Measurements from ENCODE around the gene CYP17A1. TPM values are rescaled to one million over a fixed set of nuclear protein-coding genes. Genes with fewer than 3 reads are reported as not detected.
"Not testable (repeated sequence)": the region's sequence is repeated elsewhere in the genome, so short reads cannot be mapped to it uniquely, and the experiment has no call there.

Gene CYP17A1
- total and polyA plus RNA-seq, 4 donors, result 0.44 to 0.79 (median 0.65) TPM

DNA sequence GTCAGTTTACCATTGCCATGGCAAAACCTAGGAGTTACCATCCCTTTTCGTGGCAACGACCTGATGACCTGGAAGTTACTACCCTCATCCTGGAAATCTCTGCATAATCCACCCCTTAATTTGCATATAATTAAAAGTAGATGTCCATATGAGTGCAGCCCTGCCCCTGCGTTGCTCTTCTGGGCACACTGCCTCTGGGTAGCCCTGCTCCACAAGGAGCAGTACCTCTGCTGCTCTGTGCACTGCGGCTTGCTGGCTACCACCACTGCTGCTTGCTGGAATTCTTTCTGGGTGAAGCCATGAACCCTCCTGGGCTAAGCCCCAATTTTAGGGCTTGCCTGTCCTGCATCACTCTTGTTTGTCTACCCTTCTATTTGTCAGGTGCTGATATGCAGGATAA is 12.5 kb downstream of the CYP17A1 start:
- 96% methylated on average over 4 of the region's 4 CpGs for WGBS (ENCODE audit: insufficient coverage)
- H3K9me3 ChIP-seq (ENCODE audit: control insufficient read depth, insufficient read depth, low read length), result no peaks in the 10 kb centered on the region
- no peaks in the 10 kb centered on the region for H3K4me1 ChIP-seq (ENCODE audit: control insufficient read depth, insufficient read depth, low read length)
- H3K27me3 ChIP-seq (ENCODE audit: control insufficient read depth, insufficient read depth, low read length), result no peaks in the 10 kb centered on the region
- no peak overlapping the region for H3K27ac ChIP-seq (ENCODE audit: low read depth, low read length)
- peaks cover 3% of the 10 kb centered on the region for H3K36me3 ChIP-seq (ENCODE audit: control insufficient read depth, insufficient read depth, low read length)
- DNase-seq (ENCODE audit: low read depth in 4 of 6, low spot score in 6 of 6), result no peak
- no peak overlapping the region for H3K4me3 ChIP-seq (ENCODE audit: low read depth, low read length)

DNA sequence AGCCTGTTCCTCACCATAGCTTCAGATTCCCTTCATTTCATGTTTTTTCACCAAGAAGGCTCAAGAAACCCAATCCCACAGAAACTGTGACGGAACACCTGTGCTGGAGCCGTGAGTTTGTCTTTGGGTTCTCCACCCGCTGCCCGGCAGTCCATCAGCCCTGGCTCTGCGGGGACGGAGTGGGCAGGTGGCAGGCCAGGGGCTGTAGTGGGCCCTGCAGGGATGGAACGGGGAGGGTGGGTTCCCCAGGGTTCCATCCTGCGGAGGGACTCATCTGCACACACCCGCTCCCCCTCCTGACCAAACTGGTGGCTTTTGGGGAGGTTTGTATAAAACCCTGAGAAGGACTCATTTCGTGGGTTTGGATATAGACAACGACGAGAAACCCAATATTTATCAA is 15.0 kb downstream of the CYP17A1 start:
- Histone ChIP-seq H3K4me1 (ENCODE audit: control insufficient read depth, insufficient read depth, low read length) (peaks cover 3% of the 10 kb centered on the region), H3K9me3 (ENCODE audit: control insufficient read depth, insufficient read depth, low read length) (no peaks in the 10 kb centered on the region), H3K4me3 (ENCODE audit: low read depth, low read length) (no peak overlapping the region), H3K36me3 (ENCODE audit: control insufficient read depth, insufficient read depth, low read length) (peaks cover 3% of the 10 kb centered on the region), H3K27me3 (ENCODE audit: control insufficient read depth, insufficient read depth, low read length) (no peaks in the 10 kb centered on the region), H3K27ac (ENCODE audit: low read depth, low read length) (no peak overlapping the region)
- no peak for DNase-seq (ENCODE audit: low read depth in 4 of 6, low spot score in 6 of 6)
- 97% methylated on average over 8 of the region's 12 CpGs for WGBS (ENCODE audit: insufficient coverage)

DNA sequence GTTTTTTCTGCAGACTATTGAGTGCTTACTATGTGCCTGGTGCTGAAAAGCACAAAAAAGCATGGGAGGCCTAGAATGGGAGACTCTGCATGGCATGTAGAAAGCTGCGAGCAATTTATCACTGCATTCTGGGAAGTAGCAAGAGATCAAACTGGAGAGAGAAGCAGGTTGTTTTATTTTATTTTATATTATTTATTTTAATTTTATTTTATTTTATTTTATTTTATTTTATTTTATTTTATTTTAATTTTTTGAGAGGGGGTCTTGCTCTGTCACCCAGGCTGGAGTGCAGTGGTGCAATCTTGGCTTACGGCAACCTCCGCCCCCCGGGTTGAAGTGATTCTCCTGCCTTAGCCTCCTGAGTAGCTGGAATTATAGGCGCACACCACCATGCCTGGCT is 17.2 kb downstream of the CYP17A1 start:
- not testable (repeated sequence) for H3K4me3 ChIP-seq (ENCODE audit: low read depth, low read length); DNase-seq (ENCODE audit: low read depth in 4 of 6, low spot score in 6 of 6); H3K9me3 ChIP-seq (ENCODE audit: control insufficient read depth, insufficient read depth, low read length); H3K27me3 ChIP-seq (ENCODE audit: control insufficient read depth, insufficient read depth, low read length); H3K27ac ChIP-seq (ENCODE audit: low read depth, low read length)
- peaks cover 13% of the 10 kb centered on the region for H3K36me3 ChIP-seq (ENCODE audit: control insufficient read depth, insufficient read depth, low read length)
- peaks cover 12% of the 10 kb centered on the region for H3K4me1 ChIP-seq (ENCODE audit: control insufficient read depth, insufficient read depth, low read length)
- 100% methylated on average over 3 of the region's 5 CpGs for WGBS (ENCODE audit: insufficient coverage)

DNA sequence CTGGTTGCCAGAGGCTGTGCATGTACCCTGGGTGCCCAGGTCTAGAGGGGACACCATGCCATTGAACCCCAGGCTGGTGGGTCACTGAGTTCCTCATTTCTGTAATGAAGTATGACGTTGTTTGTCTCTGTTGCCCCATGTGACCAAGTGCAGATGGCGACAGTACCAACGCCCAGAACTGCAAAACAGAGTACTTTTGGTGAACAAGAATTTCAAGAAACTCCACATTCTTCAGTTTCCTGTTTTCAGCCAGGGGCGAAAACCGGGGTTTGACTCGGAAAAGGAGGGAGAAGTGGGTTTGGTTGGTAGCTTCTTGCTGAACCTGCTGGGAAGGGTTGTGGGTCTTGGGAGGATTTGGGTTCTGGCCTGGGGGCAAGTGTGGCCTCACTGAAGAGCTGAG is 18.2 kb downstream of the CYP17A1 start:
- H3K9me3 ChIP-seq (ENCODE audit: control insufficient read depth, insufficient read depth, low read length), result no peaks in the 10 kb centered on the region
- peaks cover 22% of the 10 kb centered on the region for H3K36me3 ChIP-seq (ENCODE audit: control insufficient read depth, insufficient read depth, low read length)
- WGBS (ENCODE audit: insufficient coverage), result 90% methylated on average over 3 of the region's 6 CpGs
- H3K4me3 ChIP-seq (ENCODE audit: low read depth, low read length), result no peak overlapping the region
- H3K4me1 ChIP-seq (ENCODE audit: control insufficient read depth, insufficient read depth, low read length), result peaks cover 18% of the 10 kb centered on the region
- no peaks in the 10 kb centered on the region for H3K27me3 ChIP-seq (ENCODE audit: control insufficient read depth, insufficient read depth, low read length)
- DNase-seq (ENCODE audit: low read depth in 4 of 6, low spot score in 6 of 6), result no peak
- H3K27ac ChIP-seq (ENCODE audit: low read depth, low read length), result no peak overlapping the region

DNA sequence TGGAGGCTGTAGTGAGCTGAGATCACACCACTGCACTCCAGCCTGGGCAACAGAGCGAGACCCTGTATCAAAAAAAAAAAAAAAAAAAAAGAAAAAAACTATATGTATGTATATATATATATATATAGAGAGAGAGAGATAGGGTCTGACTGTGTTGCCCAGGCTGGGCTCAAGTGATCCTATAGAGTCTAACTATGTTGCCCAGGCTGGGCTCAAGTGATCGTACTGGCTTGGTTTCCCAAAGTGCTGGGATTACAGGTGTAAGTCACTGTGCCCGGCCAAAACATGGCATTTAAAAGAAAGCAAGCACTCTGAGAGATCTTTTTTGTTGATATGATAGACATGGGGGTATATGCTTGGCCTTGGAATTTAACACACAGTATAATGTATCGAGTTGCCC is 20.0 kb downstream of the CYP17A1 start:
- no peak overlapping the region for H3K27ac ChIP-seq (ENCODE audit: low read depth, low read length)
- H3K4me3 ChIP-seq (ENCODE audit: low read depth, low read length), result no peak overlapping the region
- no peaks in the 10 kb centered on the region for H3K27me3 ChIP-seq (ENCODE audit: control insufficient read depth, insufficient read depth, low read length)
- DNase-seq (ENCODE audit: low read depth in 4 of 6, low spot score in 6 of 6), result no peak
- H3K4me1 ChIP-seq (ENCODE audit: control insufficient read depth, insufficient read depth, low read length), result peaks cover 27% of the 10 kb centered on the region
- H3K9me3 ChIP-seq (ENCODE audit: control insufficient read depth, insufficient read depth, low read length), result no peaks in the 10 kb centered on the region
- WGBS (ENCODE audit: insufficient coverage), result 92% methylated on average over 2 of the region's 4 CpGs
- peaks cover 39% of the 10 kb centered on the region for H3K36me3 ChIP-seq (ENCODE audit: control insufficient read depth, insufficient read depth, low read length)

- Histone ChIP-seq H3K4me1 (ENCODE audit: control insufficient read depth, insufficient read depth, low read length) (peaks cover 27% of the 10 kb centered on the region), H3K36me3 (ENCODE audit: control insufficient read depth, insufficient read depth, low read length) (peaks cover 49% of the 10 kb centered on the region)
- DNase-seq (ENCODE audit: low read depth in 4 of 6, low spot score in 6 of 6), result peak in 1 of 6 donors; percentile 37
These were observed 21.2 kb downstream of the CYP17A1 start for GRCh38 chr10:102815790-102816549.

DNA sequence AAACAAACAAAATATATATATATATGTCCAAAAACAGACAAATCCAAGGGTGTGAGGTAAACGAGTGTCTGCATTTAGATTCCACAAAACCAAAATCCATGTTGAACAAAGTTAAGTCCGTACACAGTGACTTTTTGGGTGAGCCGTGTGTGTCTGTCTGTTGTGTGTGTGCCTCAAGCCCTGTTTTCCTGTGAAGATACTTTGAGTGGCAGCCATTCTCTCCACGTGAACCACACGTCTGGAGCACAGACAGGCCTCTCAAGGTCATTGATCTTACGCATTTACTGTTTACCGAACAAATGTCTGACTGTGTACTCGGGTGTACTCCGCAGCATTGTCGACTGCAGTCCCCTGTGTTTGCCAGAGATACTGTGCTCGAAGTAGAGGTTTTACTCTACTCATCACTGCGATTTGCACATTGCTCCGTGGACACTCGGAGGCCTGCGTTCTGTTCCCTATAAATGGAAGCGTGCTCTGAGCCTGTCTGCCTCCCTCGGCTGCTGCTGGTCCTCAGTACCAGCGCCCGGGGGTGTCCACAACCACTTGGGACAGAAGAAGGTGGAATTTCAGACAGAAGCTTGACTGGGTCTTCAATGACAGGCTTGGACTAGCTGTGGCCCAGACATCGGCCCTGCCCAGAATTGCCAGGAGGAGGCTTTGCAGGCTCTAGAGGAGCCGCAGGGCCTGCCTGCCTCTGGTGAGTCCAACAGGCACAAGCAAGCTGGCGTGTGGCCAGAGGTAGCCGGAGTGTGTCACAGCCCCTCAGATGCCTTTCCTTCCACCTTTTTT is 22.1 kb downstream of the CYP17A1 start:
- peak in 2 of 6 donors; percentile 10 to 54 for DNase-seq (ENCODE audit: low read depth in 4 of 6, low spot score in 6 of 6)
- Histone ChIP-seq H3K9me3 (ENCODE audit: control insufficient read depth, insufficient read depth, low read length) (no peaks in the 10 kb centered on the region), H3K36me3 (ENCODE audit: control insufficient read depth, insufficient read depth, low read length) (peaks cover 56% of the 10 kb centered on the region), H3K4me1 (ENCODE audit: control insufficient read depth, insufficient read depth, low read length) (peaks cover 27% of the 10 kb centered on the region), H3K27me3 (ENCODE audit: control insufficient read depth, insufficient read depth, low read length) (no peaks in the 10 kb centered on the region), H3K27ac (ENCODE audit: low read depth, low read length) (peak overlapping the region; percentile 82), H3K4me3 (ENCODE audit: low read depth, low read length) (no peak overlapping the region)
- WGBS (ENCODE audit: insufficient coverage), result 70% methylated on average over 22 of the region's 23 CpGs

More at GRCh38 chr10:102815790-102816549, 21.2 kb downstream of the CYP17A1 start:
- H3K27ac ChIP-seq (ENCODE audit: low read depth, low read length), result peak overlapping the region; percentile 82
- WGBS (ENCODE audit: insufficient coverage), result 43% methylated on average over 11 of the region's 12 CpGs
- no peaks in the 10 kb centered on the region for H3K27me3 ChIP-seq (ENCODE audit: control insufficient read depth, insufficient read depth, low read length)
- H3K9me3 ChIP-seq (ENCODE audit: control insufficient read depth, insufficient read depth, low read length), result no peaks in the 10 kb centered on the region
- H3K4me3 ChIP-seq (ENCODE audit: low read depth, low read length), result no peak overlapping the region

GRCh38 chr10:102814453-102814871 is 22.8 kb downstream of the CYP17A1 start:
- Histone ChIP-seq H3K27me3 (ENCODE audit: control insufficient read depth, insufficient read depth, low read length) (no peaks in the 10 kb centered on the region), H3K9me3 (ENCODE audit: control insufficient read depth, insufficient read depth, low read length) (no peaks in the 10 kb centered on the region), H3K4me1 (ENCODE audit: control insufficient read depth, insufficient read depth, low read length) (peaks cover 27% of the 10 kb centered on the region), H3K36me3 (ENCODE audit: control insufficient read depth, insufficient read depth, low read length) (peaks cover 62% of the 10 kb centered on the region), H3K27ac (ENCODE audit: low read depth, low read length) (peak overlapping the region; percentile 82), H3K4me3 (ENCODE audit: low read depth, low read length) (no peak overlapping the region)
- 43% methylated on average over 2 of the region's 8 CpGs for WGBS (ENCODE audit: insufficient coverage)
- DNase-seq (ENCODE audit: low read depth in 4 of 6, low spot score in 6 of 6), result no peak

DNA sequence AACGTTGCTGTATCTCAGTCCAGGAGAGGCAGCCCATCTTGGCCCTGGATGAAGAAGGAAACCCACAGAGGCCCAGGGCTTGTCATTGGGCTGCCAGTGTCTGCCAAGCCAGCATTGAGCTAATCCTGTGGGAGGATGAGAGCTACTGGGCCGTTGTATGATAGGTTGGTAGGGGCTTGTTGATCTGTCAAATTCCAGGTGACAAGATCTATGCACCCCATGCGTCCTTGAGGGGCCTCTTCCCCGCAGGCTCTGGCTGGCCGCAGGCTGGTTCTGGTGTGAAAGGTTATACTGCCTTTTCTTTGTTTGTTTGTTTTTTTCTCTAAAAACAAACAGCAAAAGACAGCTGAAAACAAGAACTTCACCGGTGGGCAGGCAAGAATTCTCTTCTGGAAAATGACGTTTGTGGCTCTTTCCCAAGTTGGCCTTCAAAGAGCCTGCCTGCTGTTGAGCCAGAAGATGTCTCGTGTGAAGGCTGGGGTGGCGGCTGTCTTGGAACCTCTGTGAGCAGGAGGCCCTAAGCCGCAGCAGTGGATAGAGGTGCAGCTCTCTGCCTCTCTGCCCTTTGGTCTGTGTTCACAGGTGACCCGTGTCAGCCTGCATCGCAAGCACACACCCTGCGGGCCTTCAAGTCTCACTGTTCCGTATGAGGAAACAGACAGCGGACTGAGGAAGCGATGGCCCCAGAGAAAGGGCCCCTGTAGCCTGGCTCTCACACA is 23.3 kb downstream of the CYP17A1 start:
- H3K27me3 ChIP-seq (ENCODE audit: control insufficient read depth, insufficient read depth, low read length), result no peaks in the 10 kb centered on the region
- WGBS (ENCODE audit: insufficient coverage), result 66% methylated on average over 10 of the region's 16 CpGs
- H3K4me1 ChIP-seq (ENCODE audit: control insufficient read depth, insufficient read depth, low read length), result peaks cover 27% of the 10 kb centered on the region
- peak in 1 of 6 donors; percentile 42 for DNase-seq (ENCODE audit: low read depth in 4 of 6, low spot score in 6 of 6)
- H3K9me3 ChIP-seq (ENCODE audit: control insufficient read depth, insufficient read depth, low read length), result no peaks in the 10 kb centered on the region
- peak overlapping the region; percentile 82 for H3K27ac ChIP-seq (ENCODE audit: low read depth, low read length)
- H3K36me3 ChIP-seq (ENCODE audit: control insufficient read depth, insufficient read depth, low read length), result peaks cover 62% of the 10 kb centered on the region
- no peak overlapping the region for H3K4me3 ChIP-seq (ENCODE audit: low read depth, low read length)

Data from spinal cord (tissue), 10 donors.